GM10248 (cell line): ENCODE measurements around the gene PCNX3.

Experiments used
- CTCF ChIA-PET: fragments of 300-600 bp; sonication (Branson Sonifier 250); formaldehyde crosslinking; extraction: SDS; loops from one replicate; lab custom pipeline; 2021; ENCODE audit warnings: antibody characterized with exemption; lab: Yijun Ruan, JAX
- POLR2A ChIA-PET: fragments of 350-650 bp; sonication (Branson Sonifier 250); formaldehyde crosslinking; extraction: SDS; loops from one replicate; lab custom pipeline; 2020; ENCODE audit warnings: antibody characterized with exemption; lab: Yijun Ruan, JAX
- DNase-seq: peaks from one replicate; pipeline ENCODE4 v3.0.0; 2012; ENCODE audit errors: extremely low spot score
- CTCF ChIP-seq: IDR thresholded peaks from 2 replicates; pipeline ENCODE4 v1.5.1; 2012; ENCODE audit warnings: mild to moderate bottlenecking, low read depth; ENCODE audit errors: extremely low read depth, missing control alignments, control extremely low read depth

The PCNX3 gene

GRCh38 chr11:65572356-65573051 lies 43.1 kb upstream of the PCNX3 start, which contains the start of gene FAM89B:
FAM89B (plus strand) TSS chr11:65572538; CDS start chr11:65572670, 132 bp downstream.
- CTCF ChIA-PET, result interaction anchor here (0.8 to 4.8 kb wide), 19 partner anchors 9 to 490 kb away, joined by 3 to 67 read pairs (median 4); partner anchors contain the start of genes MUS81, PCNX3 and SIPA1
- POLR2A ChIA-PET, result interaction anchor here (0.5 to 1.6 kb wide), 4 partner anchors 15 to 239 kb away, joined by 3 to 6 read pairs (median 4); partner anchors contain the start of genes DPF2, NEAT1 and PCNX3
- DNase-seq, result peak; percentile 81
- TF ChIP-seq CTCF, result no peak

GRCh38 chr11:65573391-65574079 lies 42.0 kb upstream of the PCNX3 start:
- ChIA-PET CTCF (interaction anchor here (0.7 to 4.8 kb wide), 17 partner anchors 8 to 286 kb away, joined by 3 to 67 read pairs (median 4); partner anchors contain the start of genes MUS81, PCNX3 and SIPA1), POLR2A (interaction anchor here (1.0 to 1.6 kb wide), 3 partner anchors 14 to 151 kb away, joined by 4 to 6 read pairs (median 4); partner anchors contain the start of genes NEAT1 and PCNX3)
- DNase-seq, result no peak
- TF ChIP-seq CTCF, result no peak

- ChIA-PET POLR2A (interaction anchor here (1.6 kb wide), 1 partner anchor 41 kb away, joined by 4 read pairs; the partner anchor contains the start of gene PCNX3), CTCF (interaction anchor here (0.7 to 22.1 kb wide), 12 partner anchors 13 to 158 kb away, joined by 3 to 351 read pairs (median 6); partner anchors contain the start of genes KCNK7, MAP3K11, PCNX3 and SIPA1)
- TF ChIP-seq CTCF, result peak; percentile 72
- DNase-seq, result peak; percentile 94
Observed at GRCh38 chr11:65574109-65574810, 41.3 kb upstream of the PCNX3 start.

- POLR2A ChIA-PET, result interaction anchor here (1.1 to 2.4 kb wide), 3 partner anchors 11 to 152 kb away, joined by 5 to 8 read pairs (median 5); partner anchors contain the start of gene NEAT1
- CTCF ChIA-PET, result interaction anchor here (1.3 to 22.1 kb wide), 5 partner anchors 9 to 159 kb away, joined by 3 to 351 read pairs (median 12); partner anchors contain the start of genes KCNK7, MAP3K11 and PCNX3
- DNase-seq, result no peak
- TF ChIP-seq CTCF, result no peak
Observed at GRCh38 chr11:65574811-65575567, 40.6 kb upstream of the PCNX3 start.

- DNase-seq, result peak; percentile 88
- no peak for TF ChIP-seq CTCF
Observed at GRCh38 chr11:65575568-65576231, 39.9 kb upstream of the PCNX3 start, which contains the start of gene EHBP1L1. EHBP1L1 (plus strand) TSS chr11:65576053; CDS start chr11:65576303, 250 bp downstream.

More at GRCh38 chr11:65575568-65576231, 39.9 kb upstream of the PCNX3 start, which contains the start of gene EHBP1L1:
- POLR2A ChIA-PET, result interaction anchor here (1.1 to 2.4 kb wide), 4 partner anchors 11 to 153 kb away, joined by 5 to 9 read pairs (median 6); partner anchors contain the start of gene NEAT1
- CTCF ChIA-PET, result interaction anchor here (1.3 to 22.1 kb wide), 6 partner anchors 9 to 159 kb away, joined by 3 to 351 read pairs (median 10); partner anchors contain the start of genes KCNK7, MAP3K11 and PCNX3
